CD4-positive, alpha-beta T cell (primary cell): ENCODE results near the gene TMEFF2. TPM values are rescaled to one million over a fixed set of nuclear protein-coding genes. Genes with fewer than 3 reads are reported as not detected.

Experiments
- ATAC-seq: fragments of 200-7000 bp; cut with Tn5 transposase; one replicate; pipeline ENCODE4 v1.10.0; 2022; ENCODE audit warnings: mild to moderate bottlenecking; ENCODE audit not compliant: poor library complexity
- CTCF ChIA-PET: fragments of 350-600 bp; sonication (Branson Sonifier 250); formaldehyde crosslinking; loops from one replicate; lab custom pipeline; 2021; ENCODE audit warnings: antibody characterized with exemption, inconsistent platforms; lab: Charles Lee
- POLR2A ChIA-PET: fragments of 350-600 bp; sonication (Branson Sonifier 250); formaldehyde crosslinking; loops from one replicate; lab custom pipeline; 2021; ENCODE audit warnings: antibody characterized with exemption, inconsistent platforms; lab: Charles Lee
- DNase-seq, 14 experiments: peaks; one replicate each; pipeline ENCODE4 v3.0.0-alpha.2; 2013 to 2020; ENCODE audit warnings: mixed read lengths in 2 of 14
- H3K27ac ChIP-seq, 2 donors: one replicate each; pipeline versions ENCODE4 v1.5.1 to v1.7.0; 2013; ENCODE audit warnings: low read length in 2 of 2, low read depth in 1 of 2, mild to moderate bottlenecking in 1 of 2
- H3K27me3 ChIP-seq, 2 experiments: 1 replicate in 1 of 2; 2 replicates in 1 of 2; pipeline versions ENCODE4 v1.6.1 to v1.7.0; 2013; ENCODE audit warnings: low read length in 2 of 2, control low read depth in 1 of 2, mild to moderate bottlenecking in 1 of 2, moderate library complexity in 1 of 2; ENCODE audit not compliant: insufficient read depth in 2 of 2, control insufficient read depth in 1 of 2
- H3K36me3 ChIP-seq: one replicate; pipeline ENCODE4 v1.6.1; 2013; ENCODE audit warnings: low read length, control low read depth; ENCODE audit not compliant: insufficient read depth
- H3K4me1 ChIP-seq: one replicate; pipeline ENCODE4 v1.6.1; 2013; ENCODE audit warnings: low read length, control low read depth; ENCODE audit not compliant: insufficient read depth
- H3K4me3 ChIP-seq: one replicate; pipeline ENCODE4 v1.5.1; 2013; ENCODE audit warnings: mild to moderate bottlenecking, low read length, moderate library complexity
- H3K9me3 ChIP-seq, 2 experiments: 1 replicate in 1 of 2; 2 replicates in 1 of 2; pipeline versions ENCODE4 v1.6.1 to v1.7.0; 2013; ENCODE audit warnings: low read length in 2 of 2, mild to moderate bottlenecking in 2 of 2, control low read depth in 1 of 2, moderate library complexity in 1 of 2; ENCODE audit not compliant: control insufficient read depth in 1 of 2, insufficient read depth in 1 of 2
- H3K27ac Mint-ChIP-seq: one replicate; pipeline ENCODE4 v1.8.0; 2020; ENCODE audit warnings: mixed read lengths
- H3K27me3 Mint-ChIP-seq: one replicate; pipeline ENCODE4 v1.8.0; 2021; ENCODE audit warnings: mixed read lengths
- H3K36me3 Mint-ChIP-seq: one replicate; pipeline ENCODE4 v1.8.0; 2021; ENCODE audit warnings: low read depth, mixed read lengths
- H3K4me1 Mint-ChIP-seq: one replicate; pipeline ENCODE4 v1.8.0; 2021; ENCODE audit warnings: low read depth, mixed read lengths
- H3K4me3 Mint-ChIP-seq: one replicate; pipeline ENCODE4 v1.8.0; 2020; ENCODE audit warnings: mild to moderate bottlenecking, mixed read lengths
- H3K9me3 Mint-ChIP-seq: one replicate; pipeline ENCODE4 v1.8.0; 2020; ENCODE audit warnings: mixed read lengths
- CTCF ChIP-seq: fragments of 200-600 bp; IDR thresholded peaks from one replicate; pipeline ENCODE4 v1.8.0; 2022; ENCODE audit warnings: antibody characterized with exemption, mild to moderate bottlenecking
- intact Hi-C, 2 experiments: fragments of 100-400 bp; cut with DNase I in 1 of 2; cut with micrococcal nuclease in 1 of 2; formaldehyde crosslinking; loops; one replicate each; pipeline versions ENCODE4 v1.15.1 to v1.9.0; 2023 to 2025; cut with DNase I, micrococcal nuclease
- total RNA-seq, 174 experiments: library from RNA in 2 of 174; stranded (reverse) in 2 of 174; gene quantifications; one replicate each; pipeline ENCODE4 v1.2.3 and lab custom pipeline; 2021 to 2026

TMEFF2 gene
- total RNA-seq, 2 experiments from 2014 or later, result not detected

GRCh38 chr2:191999101-191999841 lies 195.5 kb downstream of the TMEFF2 start:
- Histone ChIP-seq H3K4me1 (no peaks in the 10 kb centered on the region), H3K4me3 (no peak overlapping the region), H3K9me3 (no peaks in the 10 kb centered on the region), H3K27me3 (peaks cover 0 to 4% of the 10 kb centered on the region in 2 experiments), H3K27ac (no peak overlapping the region), H3K36me3 (no peaks in the 10 kb centered on the region)
- Mint-ChIP-seq H3K4me1 (no peaks in the 10 kb centered on the region), H3K27me3 (peaks cover 3% of the 10 kb centered on the region), H3K9me3 (no peaks in the 10 kb centered on the region), H3K36me3 (no peaks in the 10 kb centered on the region), H3K27ac (no peak overlapping the region), H3K4me3 (no peak overlapping the region)
- ChIA-PET CTCF (interaction anchor here (1.0 kb wide), 1 partner anchor 8 kb away, joined by 3 read pairs; no protein-coding TSS in a partner anchor), POLR2A (no interaction called here)
- intact Hi-C loops, result no loop called here
- no peak for TF ChIP-seq CTCF
- ATAC-seq (no peak), DNase-seq (no peak)

GRCh38 chr2:191995285-191995684 lies 199.4 kb downstream of the TMEFF2 start:
- no peaks in the 10 kb centered on the region for H3K9me3 Mint-ChIP-seq
- no peak for ATAC-seq
- no peak for DNase-seq
- POLR2A ChIA-PET, result no interaction called here
- CTCF ChIA-PET, result no interaction called here
- H3K9me3 ChIP-seq, result no peaks in the 10 kb centered on the region
- H3K36me3 Mint-ChIP-seq, result no peaks in the 10 kb centered on the region
- H3K4me3 Mint-ChIP-seq, result no peak overlapping the region
- peaks cover 0 to 4% of the 10 kb centered on the region in 2 experiments for H3K27me3 ChIP-seq
- H3K27me3 Mint-ChIP-seq, result peaks cover 3% of the 10 kb centered on the region
- no peak overlapping the region for H3K27ac ChIP-seq
- no peak overlapping the region for H3K27ac Mint-ChIP-seq
- H3K4me3 ChIP-seq, result no peak overlapping the region
- H3K4me1 Mint-ChIP-seq, result no peaks in the 10 kb centered on the region
- TF ChIP-seq CTCF, result no peak
- H3K36me3 ChIP-seq, result no peaks in the 10 kb centered on the region
- no peaks in the 10 kb centered on the region for H3K4me1 ChIP-seq
- intact Hi-C loops, result no loop called here

- no peak overlapping the region for H3K27ac Mint-ChIP-seq
- intact Hi-C loops, result no loop called here
- Histone ChIP-seq H3K4me1 (no peaks in the 10 kb centered on the region), H3K36me3 (no peaks in the 10 kb centered on the region), H3K9me3 (no peaks in the 10 kb centered on the region), H3K4me3 (no peak overlapping the region), H3K27me3 (peaks cover 0 to 4% of the 10 kb centered on the region in 2 experiments), H3K27ac (no peak overlapping the region)
- DNase-seq, result no peak
- ChIA-PET POLR2A (no interaction called here), CTCF (no interaction called here)
- peaks cover 3% of the 10 kb centered on the region for H3K27me3 Mint-ChIP-seq
- H3K4me1 Mint-ChIP-seq, result no peaks in the 10 kb centered on the region
- no peaks in the 10 kb centered on the region for H3K9me3 Mint-ChIP-seq
- H3K4me3 Mint-ChIP-seq, result no peak overlapping the region
- TF ChIP-seq CTCF, result no peak
- ATAC-seq, result no peak
- no peaks in the 10 kb centered on the region for H3K36me3 Mint-ChIP-seq
These were observed 200.0 kb downstream of the TMEFF2 start for GRCh38 chr2:191994749-191995148.
